Neural cell (in vitro differentiated cells): ENCODE measurements around the gene MYCBPAP.

Experiments
- EP300 ChIP-seq: fragments of 450-650 bp; conservative IDR thresholded peaks from 2 replicates; pipeline ENCODE4 v1.6.1; 2014; ENCODE audit warnings: antibody characterized with exemption, mild to moderate bottlenecking, moderate library complexity; ENCODE audit not compliant: poor library complexity, severe bottlenecking
- MXI1 ChIP-seq: fragments of 450-650 bp; conservative IDR thresholded peaks from 2 replicates; pipeline ENCODE4 v1.6.1; 2014; ENCODE audit warnings: antibody characterized with exemption, mild to moderate bottlenecking; ENCODE audit not compliant: poor library complexity, severe bottlenecking
- POLR2AphosphoS5 ChIP-seq: IDR thresholded peaks from 2 replicates; pipeline ENCODE4 v1.6.1; 2012
- RAD21 ChIP-seq: fragments of 450-650 bp; conservative IDR thresholded peaks from 2 replicates; pipeline ENCODE4 v1.6.1; 2014; ENCODE audit warnings: antibody characterized with exemption, mild to moderate bottlenecking, moderate library complexity
- TAF1 ChIP-seq: IDR thresholded peaks from 2 replicates; pipeline ENCODE4 v1.6.1; 2012; ENCODE audit warnings: low read depth
- TF ChIP-seq, protein P1 (sequence below): fragments of 450-650 bp; IDR thresholded peaks from 2 replicates; pipeline ENCODE4 v1.5.1; 2014; ENCODE audit warnings: antibody characterized with exemption, mild to moderate bottlenecking, moderate library complexity; ENCODE audit not compliant: poor library complexity, severe bottlenecking

DNA sequence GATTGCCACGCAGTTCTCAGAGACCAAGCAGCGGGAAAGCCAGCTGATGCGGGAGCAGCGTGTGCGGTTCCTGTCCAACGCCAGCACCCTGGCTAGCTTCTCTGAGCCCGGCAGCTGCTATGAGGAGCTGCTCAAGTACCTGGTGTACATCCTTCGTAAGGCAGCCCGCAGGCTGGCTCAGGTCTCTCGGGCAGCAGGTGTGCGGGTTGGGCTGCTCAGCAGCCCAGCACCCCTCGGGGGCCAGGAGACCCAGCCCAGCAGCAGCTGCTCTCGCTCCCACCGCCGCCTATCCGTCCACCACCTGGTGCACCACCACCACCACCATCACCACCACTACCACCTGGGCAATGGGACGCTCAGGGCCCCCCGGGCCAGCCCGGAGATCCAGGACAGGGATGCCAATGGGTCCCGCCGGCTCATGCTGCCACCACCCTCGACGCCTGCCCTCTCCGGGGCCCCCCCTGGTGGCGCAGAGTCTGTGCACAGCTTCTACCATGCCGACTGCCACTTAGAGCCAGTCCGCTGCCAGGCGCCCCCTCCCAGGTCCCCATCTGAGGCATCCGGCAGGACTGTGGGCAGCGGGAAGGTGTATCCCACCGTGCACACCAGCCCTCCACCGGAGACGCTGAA is 67.5 kb downstream of the MYCBPAP start:
- TF ChIP-seq TAF1 (no peak), RAD21 (no peak), MXI1 (no peak), EP300 (no peak), POLR2AphosphoS5 (no peak)
- TF ChIP-seq, protein P1, sequence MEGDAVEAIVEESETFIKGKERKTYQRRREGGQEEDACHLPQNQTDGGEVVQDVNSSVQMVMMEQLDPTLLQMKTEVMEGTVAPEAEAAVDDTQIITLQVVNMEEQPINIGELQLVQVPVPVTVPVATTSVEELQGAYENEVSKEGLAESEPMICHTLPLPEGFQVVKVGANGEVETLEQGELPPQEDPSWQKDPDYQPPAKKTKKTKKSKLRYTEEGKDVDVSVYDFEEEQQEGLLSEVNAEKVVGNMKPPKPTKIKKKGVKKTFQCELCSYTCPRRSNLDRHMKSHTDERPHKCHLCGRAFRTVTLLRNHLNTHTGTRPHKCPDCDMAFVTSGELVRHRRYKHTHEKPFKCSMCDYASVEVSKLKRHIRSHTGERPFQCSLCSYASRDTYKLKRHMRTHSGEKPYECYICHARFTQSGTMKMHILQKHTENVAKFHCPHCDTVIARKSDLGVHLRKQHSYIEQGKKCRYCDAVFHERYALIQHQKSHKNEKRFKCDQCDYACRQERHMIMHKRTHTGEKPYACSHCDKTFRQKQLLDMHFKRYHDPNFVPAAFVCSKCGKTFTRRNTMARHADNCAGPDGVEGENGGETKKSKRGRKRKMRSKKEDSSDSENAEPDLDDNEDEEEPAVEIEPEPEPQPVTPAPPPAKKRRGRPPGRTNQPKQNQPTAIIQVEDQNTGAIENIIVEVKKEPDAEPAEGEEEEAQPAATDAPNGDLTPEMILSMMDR, result no peak
